T-cell (primary cell): ENCODE data around the gene ZNF804A. TPM values are rescaled to one million over a fixed set of nuclear protein-coding genes. Genes with fewer than 3 reads are reported as not detected.

Experiments used
- ATAC-seq, 4 experiments: fragments of 200-7000 bp in 3 of 4; fragments of 150-1000 bp in 1 of 4; cut with Tn5 transposase; replicated peaks in 1 of 4; 1 replicate in 3 of 4; 2 replicates in 1 of 4; pipeline ENCODE4 v1.10.0; 2021; ENCODE audit warnings: moderate library complexity in 3 of 4, mild to moderate bottlenecking in 2 of 4, moderate number of reproducible peaks in 1 of 4
- CTCF ChIA-PET, 2 donors: fragments of 300-600 bp; sonication (Branson Sonifier 250); formaldehyde crosslinking; loops; one replicate each; lab custom pipeline; 2022; ENCODE audit warnings: antibody characterized with exemption in 2 of 2; lab: Charles Lee
- POLR2A ChIA-PET, 2 donors: fragments of 300-600 bp; sonication (Branson Sonifier 250); formaldehyde crosslinking; loops; one replicate each; lab custom pipeline; 2022; ENCODE audit warnings: antibody characterized with exemption in 2 of 2; lab: Charles Lee
- DNase-seq, 35 experiments: peaks; one replicate each; pipeline versions ENCODE4 v3.0.0 to v3.0.0-alpha.2; 2013 to 2023
- H3K27ac ChIP-seq: one replicate; pipeline ENCODE4 v1.5.1; 2013; ENCODE audit warnings: low read length
- H3K27me3 ChIP-seq, 2 experiments: replicated peaks in 1 of 2; 1 replicate in 1 of 2; 2 replicates in 1 of 2; pipeline versions ENCODE4 v1.6.1 to v1.7.0; 2013; ENCODE audit warnings: low read length in 1 of 2, mixed read lengths in 1 of 2; ENCODE audit not compliant: control insufficient read depth in 2 of 2, insufficient read depth in 2 of 2; ENCODE audit errors: extremely low read depth in 1 of 2
- H3K36me3 ChIP-seq, 2 donors: 1 replicate in 1 of 2; 2 replicates in 1 of 2; pipeline versions ENCODE4 v1.6.1 to v1.7.0; 2013; ENCODE audit warnings: low read length in 1 of 2; ENCODE audit not compliant: control insufficient read depth in 2 of 2, insufficient read depth in 1 of 2; ENCODE audit errors: extremely low read depth in 1 of 2
- H3K4me1 ChIP-seq, 2 experiments: 1 replicate in 1 of 2; 2 replicates in 1 of 2; pipeline versions ENCODE4 v1.6.1 to v1.7.0; 2013; ENCODE audit warnings: low read length in 2 of 2, mixed read lengths in 1 of 2; ENCODE audit not compliant: insufficient read depth in 2 of 2, control insufficient read depth in 1 of 2; ENCODE audit errors: extremely low read depth in 1 of 2
- H3K4me3 ChIP-seq, 2 donors: 1 replicate in 1 of 2; 2 replicates in 1 of 2; pipeline versions ENCODE4 v1.5.1 to v1.7.0; 2013; ENCODE audit warnings: mild to moderate bottlenecking in 2 of 2, low read length in 1 of 2, moderate library complexity in 1 of 2; ENCODE audit not compliant: control insufficient read depth in 1 of 2; ENCODE audit errors: extremely low read depth in 1 of 2
- H3K9me3 ChIP-seq: 2 replicates; pipeline ENCODE4 v1.7.0; 2013
- H3K27ac Mint-ChIP-seq, 2 donors: one replicate each; pipeline ENCODE4 v1.8.0; 2020 to 2021; ENCODE audit warnings: mild to moderate bottlenecking in 2 of 2, mixed read lengths in 2 of 2
- H3K27me3 Mint-ChIP-seq, 2 donors: one replicate each; pipeline ENCODE4 v1.8.0; 2021 to 2022; ENCODE audit warnings: mixed read lengths in 2 of 2
- H3K36me3 Mint-ChIP-seq: one replicate; pipeline ENCODE4 v1.8.0; 2021; ENCODE audit warnings: mixed read lengths
- H3K4me1 Mint-ChIP-seq, 3 donors: one replicate each; pipeline ENCODE4 v1.8.0; 2020 to 2022; ENCODE audit warnings: mixed read lengths in 3 of 3, mild to moderate bottlenecking in 1 of 3
- H3K4me3 Mint-ChIP-seq, 3 donors: one replicate each; pipeline ENCODE4 v1.8.0; 2020 to 2022; ENCODE audit warnings: mild to moderate bottlenecking in 3 of 3, mixed read lengths in 3 of 3, moderate library complexity in 3 of 3
- H3K9me3 Mint-ChIP-seq, 3 donors: one replicate each; pipeline ENCODE4 v1.8.0; 2020 to 2022; ENCODE audit warnings: mixed read lengths in 3 of 3
- WGBS: methylation state at CpG from one replicate; pipeline ENCODE4 v1.1.5; 2013; ENCODE audit warnings: missing lambda C conversion rate; ENCODE audit not compliant: insufficient coverage; 5-methylcytosine and 5-hydroxymethylcytosine counted together
- total RNA-seq, 35 experiments: library from RNA in 6 of 35; stranded (reverse) in 6 of 35; fragments of 120-200 nt in 1 of 35; gene quantifications; one replicate each; pipeline versions ENCODE4 v1.2.1 to v1.2.4 and lab custom pipeline; 2013 to 2026

ZNF804A gene
- total RNA-seq, 5 donors from 2014 or later (not counting 1 experiment from before 2014, with no cell fraction given), result 0.06 to 0.13 (median 0.06) TPM; not detected in 2

DNA sequence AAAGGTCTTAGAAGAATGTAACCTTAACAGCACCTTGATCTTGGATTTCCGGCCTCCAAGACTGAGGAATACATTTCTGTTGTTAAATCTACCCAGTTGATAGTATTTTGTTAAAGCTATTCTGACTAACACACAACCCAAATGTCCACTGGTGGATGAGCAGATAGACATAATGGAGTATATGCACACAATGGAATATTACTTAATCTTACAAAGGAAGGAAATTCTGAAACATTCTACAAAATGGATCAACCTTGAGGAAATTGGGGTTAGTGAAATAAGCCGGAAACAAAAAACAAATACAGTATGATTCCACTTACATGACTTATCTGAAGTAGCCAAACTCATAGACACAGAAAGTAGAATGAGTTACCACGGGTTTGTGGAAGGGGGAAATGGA lies 168.7 kb downstream of the ZNF804A start:
- Histone ChIP-seq H3K27ac (no peak overlapping the region), H3K4me1 (no peaks in the 10 kb centered on the region), H3K36me3 (no peaks in the 10 kb centered on the region), H3K4me3 (no peak overlapping the region), H3K27me3 (no peaks in the 10 kb centered on the region), H3K9me3 (no peaks in the 10 kb centered on the region)
- no peaks in the 10 kb centered on the region for H3K4me1 Mint-ChIP-seq
- peaks cover 0 to 6% (median 0%) of the 10 kb centered on the region in 3 donors for H3K9me3 Mint-ChIP-seq
- ATAC-seq, result no peak
- WGBS, result no CpG with 5 or more reads among the region's 3 CpGs
- ChIA-PET CTCF (no interaction called here), POLR2A (no interaction called here)
- H3K27me3 Mint-ChIP-seq, result no peaks in the 10 kb centered on the region
- H3K27ac Mint-ChIP-seq, result no peak overlapping the region
- no peak for DNase-seq
- H3K4me3 Mint-ChIP-seq, result no peak overlapping the region
- H3K36me3 Mint-ChIP-seq, result no peaks in the 10 kb centered on the region

DNA sequence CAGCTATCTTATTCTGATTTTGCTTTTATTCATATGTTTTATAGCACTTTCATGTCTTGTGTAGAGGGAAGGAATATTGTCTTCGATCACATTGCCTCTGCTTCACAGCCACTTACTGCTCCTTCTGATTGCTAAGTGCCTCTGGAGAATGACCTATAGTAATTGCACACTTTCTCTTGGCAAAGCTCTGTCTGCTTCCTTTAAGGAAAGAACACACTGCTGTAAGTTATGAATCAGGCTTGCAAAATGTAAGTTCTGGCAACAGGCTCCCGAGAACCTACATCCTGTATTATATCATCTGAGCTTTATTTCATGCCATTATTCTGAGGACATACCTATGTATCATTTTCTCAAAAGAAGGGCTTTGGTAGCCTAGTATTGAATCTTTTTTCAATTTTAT lies 170.7 kb downstream of the ZNF804A start:
- Histone ChIP-seq H3K27me3 (no peaks in the 10 kb centered on the region), H3K36me3 (no peaks in the 10 kb centered on the region), H3K27ac (no peak overlapping the region), H3K4me3 (no peak overlapping the region), H3K9me3 (no peaks in the 10 kb centered on the region), H3K4me1 (no peaks in the 10 kb centered on the region)
- DNase-seq (no peak), ATAC-seq (no peak)
- H3K36me3 Mint-ChIP-seq, result no peaks in the 10 kb centered on the region
- peaks cover 0 to 6% (median 0%) of the 10 kb centered on the region in 3 donors for H3K9me3 Mint-ChIP-seq
- no CpG with 5 or more reads among the region's 2 CpGs for WGBS
- H3K27ac Mint-ChIP-seq, result no peak overlapping the region
- no peaks in the 10 kb centered on the region for H3K27me3 Mint-ChIP-seq
- POLR2A ChIA-PET, result no interaction called here
- H3K4me1 Mint-ChIP-seq, result no peaks in the 10 kb centered on the region
- CTCF ChIA-PET, result no interaction called here
- H3K4me3 Mint-ChIP-seq, result no peak overlapping the region

DNA sequence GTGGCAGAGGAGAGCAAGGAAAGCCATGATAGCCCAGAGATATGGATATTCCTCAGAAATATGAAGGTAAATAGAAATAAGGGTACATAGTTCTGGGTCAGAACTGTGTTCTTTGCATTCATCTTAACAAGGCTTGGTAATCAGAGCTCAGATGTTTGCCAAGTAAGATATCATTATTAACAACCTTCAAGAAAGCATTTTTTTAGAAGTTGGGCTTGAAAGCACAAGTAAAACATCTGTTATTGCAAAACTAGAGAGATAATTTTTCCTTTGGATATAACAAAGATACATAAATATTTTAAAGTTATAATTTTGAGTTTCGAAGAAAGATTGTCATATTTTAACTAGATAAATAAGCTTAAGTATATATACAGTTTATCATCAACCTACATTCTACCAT lies 171.4 kb downstream of the ZNF804A start:
- H3K9me3 ChIP-seq, result no peaks in the 10 kb centered on the region
- Mint-ChIP-seq H3K4me1 (no peaks in the 10 kb centered on the region), H3K27me3 (no peaks in the 10 kb centered on the region), H3K36me3 (no peaks in the 10 kb centered on the region), H3K27ac (no peak overlapping the region), H3K4me3 (no peak overlapping the region), H3K9me3 (peaks cover 0 to 10% (median 0%) of the 10 kb centered on the region in 3 donors)
- H3K4me1 ChIP-seq, result no peaks in the 10 kb centered on the region
- H3K4me3 ChIP-seq, result no peak overlapping the region
- H3K27me3 ChIP-seq, result no peaks in the 10 kb centered on the region
- no peak overlapping the region for H3K27ac ChIP-seq
- no CpG with 5 or more reads among the region's 1 CpG for WGBS
- POLR2A ChIA-PET, result no interaction called here
- CTCF ChIA-PET, result no interaction called here
- ATAC-seq, result no peak
- H3K36me3 ChIP-seq, result no peaks in the 10 kb centered on the region
- DNase-seq, result no peak

DNA sequence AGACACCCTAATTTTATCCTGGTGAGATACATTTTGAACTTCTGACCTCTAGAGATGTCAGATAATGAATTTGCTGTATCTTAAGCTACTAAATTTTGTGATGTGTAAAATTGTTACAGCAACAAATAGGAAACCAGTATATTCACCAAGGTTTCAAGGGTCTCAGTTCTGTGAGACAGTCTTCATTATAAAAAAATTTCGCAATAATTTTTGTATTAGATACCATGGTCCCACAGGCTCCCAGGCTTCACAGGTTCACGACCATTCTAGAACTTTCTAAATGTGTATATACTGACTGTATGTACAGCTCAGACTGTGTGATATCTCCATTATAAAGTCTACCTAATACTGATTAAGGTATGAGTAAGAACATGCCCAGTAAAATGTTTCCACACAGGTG lies 181.4 kb downstream of the ZNF804A start:
- CTCF ChIA-PET, result no interaction called here

DNA sequence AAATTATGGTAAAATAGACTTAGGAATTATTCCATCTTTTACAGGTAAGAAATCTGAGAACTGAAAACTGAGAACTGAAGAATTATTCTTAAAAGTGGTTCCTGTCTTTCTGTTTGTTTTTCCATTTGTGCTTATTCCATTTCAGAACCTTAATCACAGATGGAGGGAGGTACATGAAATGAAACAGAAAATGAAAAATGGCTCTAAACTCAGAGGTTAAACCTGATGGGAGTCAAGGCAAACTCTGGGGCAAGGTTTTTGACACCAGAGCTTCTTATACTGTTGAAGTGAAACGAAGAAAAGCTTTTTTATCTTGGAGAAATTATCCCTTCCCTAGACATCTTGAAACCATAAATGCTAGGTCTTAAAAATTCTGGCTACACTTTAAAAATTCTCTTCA lies 182.1 kb downstream of the ZNF804A start:
- H3K27ac ChIP-seq, result no peak overlapping the region
- POLR2A ChIA-PET, result no interaction called here
- no peak overlapping the region for H3K4me3 ChIP-seq
- no peak overlapping the region for H3K4me3 Mint-ChIP-seq
- H3K9me3 ChIP-seq, result no peaks in the 10 kb centered on the region
- DNase-seq (no peak), ATAC-seq (no peak)
- CTCF ChIA-PET, result no interaction called here
- no peaks in the 10 kb centered on the region for H3K36me3 Mint-ChIP-seq
- no peaks in the 10 kb centered on the region for H3K4me1 ChIP-seq
- no peaks in the 10 kb centered on the region for H3K27me3 Mint-ChIP-seq
- H3K27me3 ChIP-seq, result no peaks in the 10 kb centered on the region
- H3K4me1 Mint-ChIP-seq, result no peaks in the 10 kb centered on the region
- WGBS, result no CpG with 5 or more reads among the region's 1 CpG
- peaks cover 18 to 21% (median 19%) of the 10 kb centered on the region in 3 donors for H3K9me3 Mint-ChIP-seq
- no peaks in the 10 kb centered on the region for H3K36me3 ChIP-seq
- no peak overlapping the region for H3K27ac Mint-ChIP-seq

More for the DNA sequence above, 181.4 kb downstream of the ZNF804A start:
- Mint-ChIP-seq H3K27ac (no peak overlapping the region), H3K4me1 (no peaks in the 10 kb centered on the region), H3K36me3 (no peaks in the 10 kb centered on the region), H3K4me3 (no peak overlapping the region), H3K27me3 (no peaks in the 10 kb centered on the region), H3K9me3 (peaks cover 18 to 21% (median 20%) of the 10 kb centered on the region in 3 donors)
- Histone ChIP-seq H3K27ac (no peak overlapping the region), H3K4me1 (no peaks in the 10 kb centered on the region), H3K9me3 (no peaks in the 10 kb centered on the region), H3K36me3 (no peaks in the 10 kb centered on the region), H3K27me3 (no peaks in the 10 kb centered on the region), H3K4me3 (no peak overlapping the region)
- ATAC-seq (no peak), DNase-seq (no peak)
- POLR2A ChIA-PET, result no interaction called here
- WGBS, result no CpG with 5 or more reads among the region's 2 CpGs

DNA sequence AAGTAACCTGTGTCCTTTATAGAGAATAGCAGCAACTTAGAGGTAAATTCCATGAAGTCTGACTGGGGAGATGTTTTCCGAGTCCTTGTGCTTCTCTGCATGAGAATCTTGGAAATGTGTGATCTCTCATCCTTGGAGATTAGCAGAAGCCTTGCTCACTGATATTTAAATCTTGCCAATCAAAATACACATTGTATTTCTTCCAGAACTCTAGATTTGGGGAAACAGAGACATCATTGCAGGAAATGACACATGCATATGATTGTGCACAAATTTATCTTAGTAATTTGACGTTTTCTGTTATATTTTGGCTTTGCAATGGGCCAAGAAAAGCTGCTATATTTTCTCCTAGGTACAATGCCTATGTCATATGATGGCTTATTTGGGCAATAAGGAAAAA lies 182.6 kb downstream of the ZNF804A start:
- Mint-ChIP-seq H3K4me3 (no peak overlapping the region), H3K27me3 (no peaks in the 10 kb centered on the region), H3K4me1 (no peaks in the 10 kb centered on the region), H3K36me3 (no peaks in the 10 kb centered on the region), H3K9me3 (peaks cover 14 to 18% (median 17%) of the 10 kb centered on the region in 3 donors), H3K27ac (no peak overlapping the region)
- Histone ChIP-seq H3K27me3 (no peaks in the 10 kb centered on the region), H3K4me3 (no peak overlapping the region), H3K27ac (no peak overlapping the region), H3K36me3 (no peaks in the 10 kb centered on the region), H3K4me1 (no peaks in the 10 kb centered on the region), H3K9me3 (no peaks in the 10 kb centered on the region)
- DNase-seq (no peak), ATAC-seq (no peak)
- WGBS, result 80% methylated on average over 1 of the region's 2 CpGs
- POLR2A ChIA-PET, result no interaction called here
- CTCF ChIA-PET, result no interaction called here

DNA sequence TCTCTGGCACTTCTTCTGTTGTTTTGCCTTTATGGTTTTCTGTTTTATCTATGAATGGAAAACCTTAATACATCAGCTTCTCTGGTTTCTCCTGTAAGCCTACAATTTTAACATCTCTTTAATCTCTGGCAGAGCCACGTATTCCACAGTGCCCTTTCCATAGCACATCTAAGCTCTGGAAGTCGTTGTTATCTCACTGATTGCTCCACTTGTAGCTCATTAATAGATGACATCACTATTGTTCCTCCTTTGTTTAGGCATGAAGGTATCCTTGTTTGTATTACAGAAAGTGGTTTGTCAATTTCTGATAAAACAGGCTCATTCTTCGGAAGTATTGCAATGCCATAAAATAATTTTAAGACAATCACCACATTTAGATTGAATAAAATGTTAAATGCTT lies 185.2 kb downstream of the ZNF804A start:
- Histone ChIP-seq H3K9me3 (no peaks in the 10 kb centered on the region), H3K27ac (no peak overlapping the region), H3K36me3 (no peaks in the 10 kb centered on the region), H3K4me3 (no peak overlapping the region), H3K4me1 (no peaks in the 10 kb centered on the region), H3K27me3 (no peaks in the 10 kb centered on the region)
- ATAC-seq (no peak), DNase-seq (no peak)
- H3K27me3 Mint-ChIP-seq, result no peaks in the 10 kb centered on the region
- H3K36me3 Mint-ChIP-seq, result no peaks in the 10 kb centered on the region
- peaks cover 10 to 17% (median 17%) of the 10 kb centered on the region in 3 donors for H3K9me3 Mint-ChIP-seq
- CTCF ChIA-PET, result no interaction called here
- H3K4me1 Mint-ChIP-seq, result no peaks in the 10 kb centered on the region
- no peak overlapping the region for H3K27ac Mint-ChIP-seq
- H3K4me3 Mint-ChIP-seq, result no peak overlapping the region
- POLR2A ChIA-PET, result no interaction called here
- 44% methylated on average over 1 of the region's 3 CpGs for WGBS
